HG02759 (cell line): Measurements from ENCODE around the gene OLFML2B.

Source experiments
- ATAC-seq: cut with Tn5 transposase; IDR thresholded peaks from one replicate; pipeline ENCODE4 v1.9.1; 2021; ENCODE audit warnings: mild to moderate bottlenecking, moderate library complexity; ENCODE audit not compliant: unreplicated experiment

OLFML2B gene

GRCh38 chr1:161949548-161949947 is 74.1 kb downstream of the OLFML2B start:
- ATAC-seq: no peak

GRCh38 chr1:161948435-161948834 is 75.2 kb downstream of the OLFML2B start:
- ATAC-seq: no peak

- no peak for ATAC-seq
Observed at GRCh38 chr1:161946071-161946987, 77.3 kb downstream of the OLFML2B start.

GRCh38 chr1:161945306-161946060 is 78.2 kb downstream of the OLFML2B start:
- ATAC-seq: no peak

GRCh38 chr1:161944381-161944780 is 79.3 kb downstream of the OLFML2B start:
- no peak for ATAC-seq

GRCh38 chr1:161943737-161944136 is 79.9 kb downstream of the OLFML2B start:
- no peak for ATAC-seq

GRCh38 chr1:161941726-161942436 is 81.8 kb downstream of the OLFML2B start:
- no peak for ATAC-seq

- ATAC-seq: no peak
Observed at GRCh38 chr1:161940866-161941591, 82.6 kb downstream of the OLFML2B start.

- no peak for ATAC-seq
Observed at GRCh38 chr1:161936786-161937185, 86.9 kb downstream of the OLFML2B start.

GRCh38 chr1:161935264-161935663 is 88.4 kb downstream of the OLFML2B start:
- ATAC-seq: no peak

- no peak for ATAC-seq
Observed at GRCh38 chr1:161933592-161934588, 89.8 kb downstream of the OLFML2B start.
